ENCODE results near the gene PLD6.
"Not testable (repeated sequence)": the region's sequence is repeated elsewhere in the genome, so short reads cannot be mapped to it uniquely, and the experiment has no call there.

Gene PLD6

GRCh38 chr17:17165666-17166308 lies 40.3 kb downstream of the PLD6 start:
- in situ Hi-C loops (cut with MboI; ENCODE audit: low pct_unique_long_range_greater_than_20kb, low sequenced_read_pairs), result no loop called here
- no peak for DNase-seq

GRCh38 chr17:17164676-17165075 lies 41.5 kb downstream of the PLD6 start:
- DNase-seq, result no peak
- in situ Hi-C loops (cut with MboI; ENCODE audit: low pct_unique_long_range_greater_than_20kb, low sequenced_read_pairs), result no loop called here

GRCh38 chr17:17164156-17164555 lies 42.0 kb downstream of the PLD6 start:
- DNase-seq, result no peak
- in situ Hi-C loops (cut with MboI; ENCODE audit: low pct_unique_long_range_greater_than_20kb, low sequenced_read_pairs), result no loop called here

GRCh38 chr17:17161759-17162158 lies 44.4 kb downstream of the PLD6 start:
- DNase-seq, result no peak
- in situ Hi-C loops (cut with MboI; ENCODE audit: low pct_unique_long_range_greater_than_20kb, low sequenced_read_pairs), result no loop called here

- in situ Hi-C loops (cut with MboI; ENCODE audit: low pct_unique_long_range_greater_than_20kb, low sequenced_read_pairs), result no loop called here
- no peak for DNase-seq
These were observed 45.0 kb downstream of the PLD6 start for GRCh38 chr17:17161121-17161520.

GRCh38 chr17:17159571-17159970 lies 46.6 kb downstream of the PLD6 start:
- no peak for DNase-seq
- in situ Hi-C loops (cut with MboI; ENCODE audit: low pct_unique_long_range_greater_than_20kb, low sequenced_read_pairs), result no loop called here

- in situ Hi-C loops (cut with MboI; ENCODE audit: low pct_unique_long_range_greater_than_20kb, low sequenced_read_pairs); DNase-seq: not testable (repeated sequence)
These were observed 47.6 kb downstream of the PLD6 start for GRCh38 chr17:17158506-17158905.

GRCh38 chr17:17157041-17157440 lies 49.1 kb downstream of the PLD6 start:
- no peak for DNase-seq
- in situ Hi-C loops (cut with MboI; ENCODE audit: low pct_unique_long_range_greater_than_20kb, low sequenced_read_pairs), result no loop called here

- DNase-seq, result no peak
- in situ Hi-C loops (cut with MboI; ENCODE audit: low pct_unique_long_range_greater_than_20kb, low sequenced_read_pairs), result no loop called here
These were observed 49.6 kb downstream of the PLD6 start for GRCh38 chr17:17156511-17156910.

GRCh38 chr17:17156107-17156506 lies 50.0 kb downstream of the PLD6 start:
- in situ Hi-C loops (cut with MboI; ENCODE audit: low pct_unique_long_range_greater_than_20kb, low sequenced_read_pairs), result no loop called here
- no peak for DNase-seq

GRCh38 chr17:17155568-17155967 lies 50.6 kb downstream of the PLD6 start:
- no peak for DNase-seq
- in situ Hi-C loops (cut with MboI; ENCODE audit: low pct_unique_long_range_greater_than_20kb, low sequenced_read_pairs), result no loop called here

GRCh38 chr17:17154981-17155380 lies 51.2 kb downstream of the PLD6 start:
- in situ Hi-C loops (cut with MboI; ENCODE audit: low pct_unique_long_range_greater_than_20kb, low sequenced_read_pairs), result no loop called here
- DNase-seq, result no peak

GRCh38 chr17:17154556-17154955 lies 51.6 kb downstream of the PLD6 start:
- no peak for DNase-seq
- in situ Hi-C loops (cut with MboI; ENCODE audit: low pct_unique_long_range_greater_than_20kb, low sequenced_read_pairs), result no loop called here

GRCh38 chr17:17153709-17154108 lies 52.4 kb downstream of the PLD6 start:
- DNase-seq, result no peak
- in situ Hi-C loops (cut with MboI; ENCODE audit: low pct_unique_long_range_greater_than_20kb, low sequenced_read_pairs), result no loop called here

- no peak for DNase-seq
- in situ Hi-C loops (cut with MboI; ENCODE audit: low pct_unique_long_range_greater_than_20kb, low sequenced_read_pairs), result no loop called here
These were observed 53.1 kb downstream of the PLD6 start for GRCh38 chr17:17153071-17153470.

GRCh38 chr17:17152385-17152784 lies 53.7 kb downstream of the PLD6 start:
- in situ Hi-C loops (cut with MboI; ENCODE audit: low pct_unique_long_range_greater_than_20kb, low sequenced_read_pairs), result no loop called here
- no peak for DNase-seq

- in situ Hi-C loops (cut with MboI; ENCODE audit: low pct_unique_long_range_greater_than_20kb, low sequenced_read_pairs), result no loop called here
These were observed 54.2 kb downstream of the PLD6 start for GRCh38 chr17:17151962-17152361.

GRCh38 chr17:17151541-17151940 lies 54.6 kb downstream of the PLD6 start:
- in situ Hi-C loops (cut with MboI; ENCODE audit: low pct_unique_long_range_greater_than_20kb, low sequenced_read_pairs), result no loop called here
- no peak for DNase-seq

More at GRCh38 chr17:17151962-17152361, 54.2 kb downstream of the PLD6 start:
- DNase-seq, result no peak

- no peak for DNase-seq
- in situ Hi-C loops (cut with MboI; ENCODE audit: low pct_unique_long_range_greater_than_20kb, low sequenced_read_pairs), result no loop called here
These were observed 55.1 kb downstream of the PLD6 start for GRCh38 chr17:17151055-17151454.

Measured in KBM-7 (cell line).